Gastrocnemius medialis (tissue), 4 donors: Measurements from ENCODE around the gene ELFN2. TPM values are rescaled to one million over a fixed set of nuclear protein-coding genes. Genes with fewer than 3 reads are reported as not detected.

ENCODE experiments used
- ATAC-seq, 2 donors: fragments of 150-250 bp; one replicate each; pipeline ENCODE4 v1.9.1; 2016
- DNase-seq, 2 donors: peaks; one replicate each; pipeline ENCODE4 v3.0.0-alpha.2; 2019
- H3K27ac ChIP-seq, 4 donors: fragments of 200-600 bp; sonication (generic); 1 replicate in 1 of 4; 2 replicates in 3 of 4; pipeline ENCODE4 v1.5.1; 2016 to 2018; ENCODE audit warnings: mild to moderate bottlenecking in 2 of 4, moderate library complexity in 1 of 4
- H3K27me3 ChIP-seq, 3 donors: fragments of 200-600 bp; sonication (generic) in 2 of 3; 1 replicate in 1 of 3; 2 replicates in 2 of 3; pipeline versions ENCODE4 v1.5.1 to v1.6.0; 2016 to 2019; ENCODE audit warnings: mild to moderate bottlenecking in 1 of 3, moderate library complexity in 1 of 3
- H3K36me3 ChIP-seq, 2 donors: fragments of 200-600 bp; sonication (generic) in 1 of 2; one replicate each; pipeline ENCODE4 v1.5.1; 2017 to 2018
- H3K4me1 ChIP-seq, 2 donors: fragments of 200-600 bp; sonication (generic) in 1 of 2; one replicate each; pipeline ENCODE4 v1.5.1; 2016 to 2017; ENCODE audit warnings: mild to moderate bottlenecking in 2 of 2
- H3K4me3 ChIP-seq, 4 donors: fragments of 200-600 bp; sonication (generic) in 3 of 4; 1 replicate in 1 of 4; 2 replicates in 3 of 4; pipeline ENCODE4 v1.5.1; 2016 to 2019; ENCODE audit warnings: mild to moderate bottlenecking in 2 of 4
- H3K9me3 ChIP-seq, 3 donors: fragments of 200-600 bp; sonication (generic) in 2 of 3; 1 replicate in 1 of 3; 2 replicates in 2 of 3; pipeline ENCODE4 v1.5.1; 2016 to 2019
- CTCF ChIP-seq, 5 experiments: fragments of 450-650 bp in 3 of 5; fragments of 200-600 bp in 2 of 5; sonication (generic) in 2 of 5; IDR thresholded peaks in 4 of 5; conservative IDR thresholded peaks in 1 of 5; 1 replicate in 4 of 5; 2 replicates in 1 of 5; pipeline ENCODE4 v1.5.1; 2016 to 2019; ENCODE audit warnings: antibody characterized with exemption in 5 of 5, mild to moderate bottlenecking in 3 of 5, moderate library complexity in 3 of 5
- POLR2A ChIP-seq, 2 donors: fragments of 450-650 bp; IDR thresholded peaks; one replicate each; pipeline ENCODE4 v1.6.1; 2017; ENCODE audit warnings: antibody characterized with exemption in 2 of 2, mild to moderate bottlenecking in 2 of 2, moderate library complexity in 2 of 2
- in situ Hi-C, 4 donors: fragments of 200-750 bp; cut with MboI; loops; one replicate each; pipeline versions ENCODE4 v1.15.0 to v1.8.0; 2017; ENCODE audit warnings: low sequenced_read_pairs in 4 of 4
- intact Hi-C: fragments of 100-400 bp; cut with DNase I; formaldehyde crosslinking; loops from one replicate; pipeline ENCODE4 v1.15.1; 2023; ENCODE audit warnings: low total_unique reads
- total RNA-seq, 4 donors: library from RNA; depleted of rRNA; stranded (reverse); fragments of >200 nt; gene quantifications; one replicate each; pipeline versions ENCODE4 v1.1.0 to v1.2.3, GENCODE V29; 2016

The ELFN2 gene
- total RNA-seq, 4 donors from 2014 or later = 0.02 to 0.03 TPM; not detected in 2

GRCh38 chr22:37358386-37358785 is 68.9 kb downstream of the ELFN2 start:
- Histone ChIP-seq H3K9me3 (no peaks in the 10 kb centered on the region), H3K4me3 (no peak overlapping the region), H3K36me3 (no peaks in the 10 kb centered on the region), H3K27ac (no peak overlapping the region), H3K4me1 (no peaks in the 10 kb centered on the region), H3K27me3 (peaks cover 3 to 29% (median 20%) of the 10 kb centered on the region in 3 donors)
- DNase-seq (no peak), ATAC-seq (no peak)
- TF ChIP-seq POLR2A (IDR thresholded peaks at IDR 0.05) (no peak), CTCF (IDR thresholded peaks at IDR 0.05 in 4 of 5, conservative IDR thresholded peaks at IDR 0.05 in 1 of 5) (no peak)
- intact Hi-C loops = no loop called here
- in situ Hi-C loops = no loop called here

- DNase-seq (no peak), ATAC-seq (no peak)
- Histone ChIP-seq H3K4me1 (no peaks in the 10 kb centered on the region), H3K27ac (no peak overlapping the region), H3K27me3 (peaks cover 8 to 37% (median 20%) of the 10 kb centered on the region in 3 donors), H3K9me3 (no peaks in the 10 kb centered on the region), H3K36me3 (no peaks in the 10 kb centered on the region), H3K4me3 (no peak overlapping the region)
- in situ Hi-C loops = no loop called here
- TF ChIP-seq POLR2A (IDR thresholded peaks at IDR 0.05) (no peak), CTCF (IDR thresholded peaks at IDR 0.05 in 4 of 5, conservative IDR thresholded peaks at IDR 0.05 in 1 of 5) (no peak)
- intact Hi-C loops = no loop called here
Observed at GRCh38 chr22:37357446-37358075, 69.7 kb downstream of the ELFN2 start.

GRCh38 chr22:37356922-37357321 is 70.4 kb downstream of the ELFN2 start:
- H3K36me3 ChIP-seq = no peaks in the 10 kb centered on the region
- in situ Hi-C loops = no loop called here
- ATAC-seq = no peak
- H3K4me1 ChIP-seq = no peaks in the 10 kb centered on the region
- no peak overlapping the region for H3K4me3 ChIP-seq
- H3K27ac ChIP-seq = no peak overlapping the region
- H3K9me3 ChIP-seq = no peaks in the 10 kb centered on the region
- no peak for TF ChIP-seq POLR2A (IDR thresholded peaks at IDR 0.05)
- intact Hi-C loops = no loop called here
- peaks cover 8 to 37% (median 20%) of the 10 kb centered on the region in 3 donors for H3K27me3 ChIP-seq
- DNase-seq = no peak

GRCh38 chr22:37355174-37355573 is 72.1 kb downstream of the ELFN2 start:
- ATAC-seq = no peak
- Histone ChIP-seq H3K36me3 (no peaks in the 10 kb centered on the region), H3K4me1 (no peaks in the 10 kb centered on the region), H3K9me3 (no peaks in the 10 kb centered on the region), H3K4me3 (no peak overlapping the region), H3K27me3 (peaks cover 8 to 37% (median 20%) of the 10 kb centered on the region in 3 donors), H3K27ac (no peak overlapping the region)
- no peak for TF ChIP-seq POLR2A (IDR thresholded peaks at IDR 0.05)
- TF ChIP-seq CTCF (IDR thresholded peaks at IDR 0.05 in 4 of 5, conservative IDR thresholded peaks at IDR 0.05 in 1 of 5) = no peak
- DNase-seq = no peak
- intact Hi-C loops = no loop called here
- in situ Hi-C loops = no loop called here

- DNase-seq = no peak
- Histone ChIP-seq H3K36me3 (no peaks in the 10 kb centered on the region), H3K9me3 (no peaks in the 10 kb centered on the region), H3K27me3 (peaks cover 8 to 37% (median 20%) of the 10 kb centered on the region in 3 donors), H3K4me1 (no peaks in the 10 kb centered on the region), H3K4me3 (no peak overlapping the region), H3K27ac (no peak overlapping the region)
- TF ChIP-seq POLR2A (IDR thresholded peaks at IDR 0.05) (no peak), CTCF (IDR thresholded peaks at IDR 0.05 in 4 of 5, conservative IDR thresholded peaks at IDR 0.05 in 1 of 5) (no peak)
- in situ Hi-C loops = no loop called here
- intact Hi-C loops = no loop called here
- ATAC-seq = no peak
Observed at GRCh38 chr22:37354670-37355069, 72.6 kb downstream of the ELFN2 start.
